AG10803 (cell line): ENCODE measurements around the gene MAPK10.
"Not testable (repeated sequence)": the region's sequence is repeated elsewhere in the genome, so short reads cannot be mapped to it uniquely, and the experiment has no call there.

ENCODE experiments used
- DNase-seq: peaks from one replicate; pipeline ENCODE4 v3.0.0; 2010; ENCODE audit warnings: low read depth
- H3K4me3 ChIP-seq: 2 replicates; pipeline ENCODE4 v1.5.1; 2011; ENCODE audit warnings: mild to moderate bottlenecking, low read length, control low read depth
- TF ChIP-seq, protein P1 (sequence below): conservative IDR thresholded peaks from 2 replicates; pipeline ENCODE4 v1.5.1; 2011; ENCODE audit warnings: mild to moderate bottlenecking, low read length, control low read depth, inconsistent platforms

Gene MAPK10

DNA sequence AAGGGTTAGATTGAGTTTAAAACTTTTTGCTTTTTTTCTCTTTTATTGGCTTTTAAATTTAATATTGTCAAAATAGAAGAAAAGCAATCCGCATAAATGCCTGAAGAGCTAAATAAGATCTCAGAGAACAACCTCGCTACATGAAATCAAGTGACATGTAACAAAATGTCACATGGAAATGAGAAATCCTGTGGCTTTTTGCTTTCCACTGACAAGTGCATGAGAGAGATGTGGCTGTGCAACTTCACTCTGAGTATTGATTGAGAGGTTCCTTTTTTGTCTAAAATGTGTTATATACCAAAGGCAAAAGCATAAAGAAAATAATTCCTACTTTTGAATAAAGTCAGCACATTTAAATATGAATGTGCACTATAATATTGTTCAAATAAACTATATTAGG is 263.5 kb downstream of the MAPK10 start:
- DNase-seq, result no peak
- TF ChIP-seq, protein P1, sequence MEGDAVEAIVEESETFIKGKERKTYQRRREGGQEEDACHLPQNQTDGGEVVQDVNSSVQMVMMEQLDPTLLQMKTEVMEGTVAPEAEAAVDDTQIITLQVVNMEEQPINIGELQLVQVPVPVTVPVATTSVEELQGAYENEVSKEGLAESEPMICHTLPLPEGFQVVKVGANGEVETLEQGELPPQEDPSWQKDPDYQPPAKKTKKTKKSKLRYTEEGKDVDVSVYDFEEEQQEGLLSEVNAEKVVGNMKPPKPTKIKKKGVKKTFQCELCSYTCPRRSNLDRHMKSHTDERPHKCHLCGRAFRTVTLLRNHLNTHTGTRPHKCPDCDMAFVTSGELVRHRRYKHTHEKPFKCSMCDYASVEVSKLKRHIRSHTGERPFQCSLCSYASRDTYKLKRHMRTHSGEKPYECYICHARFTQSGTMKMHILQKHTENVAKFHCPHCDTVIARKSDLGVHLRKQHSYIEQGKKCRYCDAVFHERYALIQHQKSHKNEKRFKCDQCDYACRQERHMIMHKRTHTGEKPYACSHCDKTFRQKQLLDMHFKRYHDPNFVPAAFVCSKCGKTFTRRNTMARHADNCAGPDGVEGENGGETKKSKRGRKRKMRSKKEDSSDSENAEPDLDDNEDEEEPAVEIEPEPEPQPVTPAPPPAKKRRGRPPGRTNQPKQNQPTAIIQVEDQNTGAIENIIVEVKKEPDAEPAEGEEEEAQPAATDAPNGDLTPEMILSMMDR, result no peak
- no peak overlapping the region for H3K4me3 ChIP-seq

DNA sequence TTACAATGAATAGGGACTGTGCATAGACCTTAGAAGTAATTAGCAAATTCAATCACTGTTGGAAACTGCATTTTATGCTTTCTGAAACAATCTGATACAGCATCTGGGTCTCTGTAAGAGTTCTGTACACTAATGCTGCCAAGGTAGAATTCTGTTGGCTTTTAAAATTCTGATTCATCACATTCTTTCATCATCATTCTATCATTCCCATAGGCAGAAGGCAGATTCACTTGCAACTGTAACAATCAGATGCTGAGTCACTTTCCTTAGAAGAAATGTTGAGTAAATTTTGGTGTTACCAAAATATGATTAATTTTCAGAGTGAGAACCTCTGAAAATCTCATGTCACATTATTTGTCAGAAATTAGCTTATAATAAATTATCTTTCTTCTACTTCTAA is 267.2 kb downstream of the MAPK10 start:
- DNase-seq, result peak; percentile 81
- TF ChIP-seq, protein P1, result no peak
- no peak overlapping the region for H3K4me3 ChIP-seq

DNA sequence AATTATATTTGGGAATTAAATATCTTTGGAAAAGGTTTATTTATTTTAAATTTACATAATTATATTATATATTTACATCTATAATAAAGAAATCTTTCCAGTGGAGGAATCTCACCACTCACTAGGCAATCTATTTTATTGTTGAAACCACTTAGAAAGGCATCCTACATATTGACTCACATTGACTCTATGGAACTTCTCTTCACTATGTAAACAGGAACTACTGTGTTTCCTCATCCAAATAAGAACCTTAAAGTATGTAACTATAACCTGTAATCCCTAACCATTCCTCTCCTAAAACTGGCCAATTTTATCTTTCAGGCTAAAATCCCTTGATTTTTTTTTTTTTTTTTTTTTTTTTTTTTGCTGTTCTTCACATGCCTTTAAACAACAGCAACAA is 268.7 kb downstream of the MAPK10 start:
- DNase-seq, result no peak
- TF ChIP-seq, protein P1, result no peak
- no peak overlapping the region for H3K4me3 ChIP-seq

GRCh38 chr4:86089781-86090323 is 270.0 kb downstream of the MAPK10 start:
- no peak overlapping the region for H3K4me3 ChIP-seq
- TF ChIP-seq, protein P1, result no peak
- no peak for DNase-seq

- H3K4me3 ChIP-seq, result no peak overlapping the region
- DNase-seq, result no peak
- TF ChIP-seq, protein P1, result no peak
These were observed 270.8 kb downstream of the MAPK10 start for GRCh38 chr4:86089053-86089452.

DNA sequence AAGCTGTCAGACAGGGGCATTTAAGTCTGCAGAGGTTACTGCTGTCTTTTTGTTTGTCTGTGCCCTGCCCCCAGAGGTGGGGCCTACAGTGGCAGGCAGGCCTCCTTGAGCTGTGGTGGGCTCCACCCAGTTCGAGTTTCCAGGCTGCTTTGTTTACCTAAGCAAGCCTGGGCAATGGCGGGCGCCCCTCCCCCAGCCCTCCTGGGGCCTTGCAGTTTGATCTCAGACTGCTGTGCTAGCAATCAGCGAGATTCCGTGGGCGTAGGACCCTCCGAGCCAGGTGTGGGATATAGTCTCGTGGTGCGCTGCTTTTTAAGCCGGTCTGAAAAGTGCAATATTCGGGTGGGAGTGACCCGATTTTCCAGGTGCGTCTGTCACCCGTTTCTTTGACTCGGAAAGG is 284.1 kb downstream of the MAPK10 start:
- DNase-seq, H3K4me3 ChIP-seq: not testable (repeated sequence)

GRCh38 chr4:86060341-86060740 is 299.5 kb downstream of the MAPK10 start:
- H3K4me3 ChIP-seq, result no peak overlapping the region
- DNase-seq, result no peak
- TF ChIP-seq, protein P1, result no peak

DNA sequence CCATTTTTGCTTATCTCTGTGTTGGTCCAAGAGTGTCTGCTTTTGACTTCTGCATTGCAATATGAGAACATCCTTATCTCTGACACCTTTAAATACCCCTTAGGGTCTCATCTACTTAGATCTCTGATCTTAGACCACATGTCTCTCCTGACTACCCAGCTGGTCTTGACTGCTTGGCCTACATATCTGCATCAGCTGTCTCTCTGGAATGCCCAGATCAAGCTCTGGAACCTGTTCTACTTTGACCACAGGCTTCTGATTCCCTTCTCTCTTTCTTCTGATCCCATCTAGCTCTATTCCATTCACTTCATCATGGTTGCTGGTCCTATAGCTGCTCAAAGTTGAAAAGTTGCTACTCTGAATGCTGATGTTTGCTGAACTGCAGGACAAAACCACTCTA is 301.2 kb downstream of the MAPK10 start:
- H3K4me3 ChIP-seq, result no peak overlapping the region
- no peak for DNase-seq
- TF ChIP-seq, protein P1, result no peak
